ENCODE measurements around the gene PHTF2.
"Not testable (repeated sequence)": the region's sequence is repeated elsewhere in the genome, so short reads cannot be mapped to it uniquely, and the experiment has no call there.

Gene PHTF2

DNA sequence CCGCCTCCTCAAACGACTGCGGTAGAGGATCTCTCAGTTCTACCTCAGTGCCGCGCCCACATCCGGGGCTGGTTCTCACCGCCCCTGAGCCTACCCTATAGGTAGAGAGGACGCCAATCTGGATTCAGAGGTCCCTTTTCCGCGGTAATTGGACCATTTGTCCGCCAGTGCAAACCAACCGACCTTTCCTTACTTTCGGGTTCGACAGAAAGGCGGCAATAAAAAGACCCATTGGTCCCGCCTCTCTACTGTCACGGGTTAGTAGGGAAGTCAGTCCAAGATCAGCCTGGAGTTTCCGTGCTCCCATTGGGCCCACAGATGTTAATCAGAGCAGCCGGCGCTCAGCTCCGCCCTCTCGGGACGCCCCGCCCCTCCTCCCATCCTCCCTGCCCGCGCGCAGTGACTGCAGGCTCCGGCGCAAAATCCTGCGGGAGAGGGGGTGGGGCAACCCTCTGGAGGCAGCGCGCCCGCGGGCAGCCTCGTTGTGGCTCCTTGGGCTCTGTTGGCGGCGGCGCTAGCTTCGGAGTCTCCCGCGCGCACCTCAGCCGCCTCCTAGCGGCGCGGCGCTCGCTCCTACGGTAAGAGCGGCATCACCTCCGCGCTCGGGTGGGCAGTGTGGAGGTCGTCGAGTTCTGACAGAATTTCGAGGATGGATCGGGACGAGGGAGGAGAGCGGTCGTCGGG is at the start of gene PHTF2, which contains the start of gene TMEM60:
TSS of gene PHTF2 (plus strand) at position 380 of the 684 bp plus-strand sequence.
TSS of gene TMEM60 (minus strand) at position 41 of the 684 bp plus-strand sequence. CDS start 4,061 bp downstream, outside the sequence.
- peak; percentile 89 for DNase-seq (ENCODE audit: low read depth)

GRCh38 chr7:77752016-77752415 is 46.6 kb upstream of the PHTF2 start:
- DNase-seq (ENCODE audit: low read depth) = no peak

DNA sequence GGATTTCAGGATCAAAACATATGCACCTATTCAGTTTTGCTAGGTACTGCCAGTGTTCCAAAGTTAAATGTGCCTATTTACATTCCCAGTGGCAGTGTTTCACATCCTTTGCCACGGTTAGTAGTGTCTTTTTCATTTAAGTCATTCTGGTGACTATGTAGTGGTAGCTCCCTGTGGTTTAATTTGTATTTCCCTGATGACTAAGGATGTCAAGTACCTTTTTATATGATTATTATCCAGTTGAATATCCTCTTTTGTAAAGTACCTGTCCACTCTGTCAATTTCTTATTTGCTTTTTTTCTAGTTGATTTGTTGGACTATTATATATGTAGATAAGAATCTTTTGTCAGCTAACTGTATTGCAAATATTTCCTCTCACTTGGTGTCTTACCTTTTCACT is 45.4 kb upstream of the PHTF2 start:
- no peak for DNase-seq (ENCODE audit: low read depth)

DNA sequence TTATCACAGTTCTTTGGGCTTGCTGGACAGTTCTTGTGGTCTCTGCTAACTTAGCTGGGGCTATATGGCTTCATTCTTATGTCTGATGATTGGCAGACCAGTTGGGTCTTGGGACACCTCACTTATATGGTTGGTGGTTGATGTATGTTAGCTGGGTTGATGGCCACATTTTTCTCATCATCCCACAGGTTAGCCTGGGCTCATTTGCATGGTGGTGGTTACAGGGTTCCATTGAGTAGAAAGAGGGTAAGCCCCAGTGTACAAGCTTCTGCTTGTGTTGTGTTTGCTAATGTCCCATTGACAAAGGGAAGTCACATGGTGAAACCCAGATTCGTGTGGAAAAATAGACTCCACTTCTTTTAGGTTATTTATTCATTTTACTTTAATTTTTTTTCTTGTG is 41.0 kb upstream of the PHTF2 start:
- no peak for DNase-seq (ENCODE audit: low read depth)

DNA sequence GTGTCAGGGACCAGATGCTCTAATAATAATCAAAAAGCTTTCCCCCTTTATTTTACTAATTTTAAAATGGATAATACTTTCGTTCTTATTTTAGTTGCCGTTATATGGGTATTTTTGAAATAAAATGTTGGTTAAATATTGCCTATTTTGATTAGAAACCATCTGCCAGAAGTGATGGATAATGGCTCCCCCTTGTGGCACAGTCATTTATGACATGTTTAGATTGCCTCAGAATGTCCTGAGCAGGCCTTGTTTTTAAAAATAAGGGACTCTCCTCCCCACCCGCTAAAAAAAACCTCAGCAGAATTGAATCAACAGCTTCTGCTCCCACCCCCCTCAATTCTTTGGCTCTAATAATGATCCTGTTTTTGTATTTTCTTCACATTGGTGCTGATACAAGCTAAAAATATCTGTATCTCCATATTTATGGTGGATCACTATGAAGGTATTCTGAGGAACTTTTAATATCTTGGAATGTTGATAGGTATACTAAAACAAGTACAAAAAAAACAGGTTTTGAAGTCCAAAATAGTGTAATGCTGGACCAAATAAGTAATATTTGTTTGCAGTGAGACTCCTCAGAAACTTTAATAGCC is 39.2 kb upstream of the PHTF2 start:
- DNase-seq (ENCODE audit: low read depth) = peak; percentile 60

- DNase-seq (ENCODE audit: low read depth) = no peak
Observed at GRCh38 chr7:77760809-77761453, 37.6 kb upstream of the PHTF2 start.

- DNase-seq (ENCODE audit: low read depth) = no peak
Observed at GRCh38 chr7:77765481-77765880, 33.1 kb upstream of the PHTF2 start.

DNA sequence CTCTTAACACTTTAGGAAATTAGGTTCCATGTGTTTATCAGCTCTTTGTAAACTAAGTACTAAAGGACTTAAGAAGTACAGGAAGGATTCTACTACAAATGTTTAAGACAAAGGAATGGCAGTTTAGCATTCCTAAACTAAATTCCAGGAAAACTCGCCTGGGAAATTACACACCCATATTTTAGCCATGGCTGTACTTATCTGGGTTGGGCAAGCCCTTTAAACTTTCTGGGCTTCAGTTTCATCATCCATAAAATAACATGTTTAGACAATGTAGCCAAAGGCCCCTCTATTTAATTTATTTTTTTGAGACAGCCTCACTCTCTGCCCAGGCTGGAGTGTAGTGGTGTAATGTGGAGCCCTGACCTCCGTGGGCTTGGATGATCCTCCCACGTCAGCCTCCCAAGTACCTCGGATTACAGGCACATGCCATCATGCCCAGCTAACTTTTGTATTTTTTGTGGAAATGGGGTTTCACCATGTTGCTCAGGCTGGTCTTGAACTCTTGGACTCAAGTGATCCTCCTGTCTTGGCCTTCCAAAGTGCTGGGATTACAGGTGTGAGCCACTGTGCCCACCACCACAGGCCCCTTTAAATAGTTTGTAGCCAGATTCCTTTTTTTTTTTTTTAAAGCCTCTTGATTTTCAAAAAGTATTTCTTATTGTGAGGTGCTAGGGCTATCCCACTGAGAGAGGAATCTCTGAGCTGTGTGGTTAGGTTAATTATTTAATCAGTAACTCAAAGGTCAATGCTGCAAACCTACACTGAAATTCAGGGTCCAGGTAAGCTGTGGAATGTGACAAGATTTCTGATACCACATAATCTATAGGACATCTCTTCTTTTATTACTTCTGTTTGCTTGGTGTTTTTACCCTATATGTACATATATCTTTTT is 32.4 kb upstream of the PHTF2 start:
- DNase-seq (ENCODE audit: low read depth) = no peak

DNA sequence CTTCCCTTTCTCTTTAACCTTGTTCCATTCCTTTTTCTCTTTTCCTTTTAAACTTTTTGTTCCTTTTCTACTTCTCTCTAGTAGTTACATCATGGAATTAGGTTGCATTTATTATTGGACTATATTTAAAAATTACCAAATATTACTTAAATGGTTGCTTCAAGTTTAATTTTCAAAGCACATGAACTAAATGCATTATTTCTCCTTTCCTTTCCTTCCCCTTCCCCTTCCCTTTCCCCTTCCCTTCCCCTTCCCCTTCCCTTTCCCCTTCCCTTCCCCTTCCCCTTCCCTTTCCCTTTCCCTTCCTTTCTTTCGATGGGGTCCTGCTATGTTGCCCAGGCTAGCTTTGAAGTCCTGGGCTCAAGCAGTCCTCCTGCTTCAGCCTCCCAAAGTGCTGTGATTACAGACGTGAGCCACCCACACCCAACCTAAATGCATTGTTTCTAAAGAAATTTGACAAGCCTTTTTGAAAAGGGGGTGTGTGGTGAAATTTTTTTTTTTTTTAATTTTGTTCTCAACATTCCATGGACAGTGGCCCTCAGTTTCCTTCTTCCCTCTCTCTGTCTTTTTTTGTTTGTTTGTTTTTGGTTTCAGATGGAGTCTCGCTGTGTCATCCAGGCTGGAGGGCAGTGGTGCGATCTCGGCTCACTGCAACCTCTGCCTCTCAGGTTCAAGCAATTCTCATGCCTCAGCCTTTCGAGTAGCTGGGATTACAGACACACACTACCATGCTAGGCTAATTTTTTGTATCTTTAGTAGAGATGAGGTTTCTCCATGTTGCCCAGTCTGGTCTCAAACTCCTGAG is 31.6 kb upstream of the PHTF2 start:
- no peak for DNase-seq (ENCODE audit: low read depth)

DNA sequence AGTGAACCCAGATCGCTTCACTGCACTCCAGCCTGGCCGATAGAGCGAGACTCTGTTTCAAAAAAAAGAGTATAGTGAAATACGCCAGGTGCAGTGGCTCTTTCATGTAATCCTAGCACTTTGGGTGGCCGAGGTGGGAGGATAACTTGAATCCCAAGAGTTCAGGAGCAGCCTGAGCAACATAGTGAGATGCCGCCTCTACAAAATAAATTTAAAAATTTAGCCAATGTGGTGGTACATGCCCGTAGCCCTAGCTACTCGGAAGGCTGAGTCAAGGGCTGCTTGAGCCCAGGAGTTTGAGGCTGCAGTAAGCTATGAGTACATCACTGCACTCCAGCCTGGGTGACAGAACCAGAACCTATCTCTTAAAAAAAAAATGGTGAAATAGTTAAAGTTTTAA is 28.3 kb upstream of the PHTF2 start:
- DNase-seq (ENCODE audit: low read depth) = no peak

- DNase-seq (ENCODE audit: low read depth) = no peak
Observed at GRCh38 chr7:77771901-77772300, 26.7 kb upstream of the PHTF2 start.

GRCh38 chr7:77778535-77778934 is 20.0 kb upstream of the PHTF2 start:
- no peak for DNase-seq (ENCODE audit: low read depth)

DNA sequence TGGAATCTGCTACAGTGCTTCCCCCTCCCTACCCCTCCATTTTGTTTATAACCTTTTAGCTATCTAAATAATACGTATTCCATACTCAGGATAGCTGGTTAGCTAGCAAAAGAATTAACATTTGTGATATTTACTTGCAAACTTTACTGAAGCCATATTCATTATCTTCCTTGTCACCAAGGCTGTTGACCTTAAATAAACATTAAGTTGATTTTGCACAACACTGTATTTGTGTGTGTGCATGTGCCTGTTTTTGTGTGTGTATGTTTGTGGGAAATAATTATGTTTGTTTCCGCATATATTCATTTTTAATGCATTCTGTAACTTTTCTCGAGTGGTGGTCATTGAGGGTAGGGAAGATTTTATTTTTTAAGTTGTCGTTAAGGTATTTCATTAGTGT is 16.2 kb upstream of the PHTF2 start:
- no peak for DNase-seq (ENCODE audit: low read depth)

DNA sequence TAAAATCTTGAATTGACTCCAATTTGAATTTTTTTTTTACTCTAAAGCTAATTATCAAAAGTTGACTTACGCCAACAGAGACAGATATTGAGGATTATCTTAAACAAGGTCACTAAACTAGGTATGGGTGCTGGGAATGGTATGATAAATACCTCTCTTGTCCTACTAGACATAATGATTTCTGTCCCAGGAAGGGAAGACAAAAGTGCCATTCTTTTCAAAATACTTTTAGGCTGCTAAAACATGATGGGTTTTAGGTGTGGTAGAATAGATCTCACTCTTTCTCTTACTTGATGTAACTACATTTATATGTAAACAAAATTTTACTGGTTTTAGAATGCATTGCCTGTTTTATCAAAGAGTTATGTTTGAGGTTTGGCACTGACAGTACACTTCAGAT is 15.5 kb upstream of the PHTF2 start:
- no peak for DNase-seq (ENCODE audit: low read depth)

GRCh38 chr7:77783545-77783944 is 15.0 kb upstream of the PHTF2 start:
- no peak for DNase-seq (ENCODE audit: low read depth)

DNA sequence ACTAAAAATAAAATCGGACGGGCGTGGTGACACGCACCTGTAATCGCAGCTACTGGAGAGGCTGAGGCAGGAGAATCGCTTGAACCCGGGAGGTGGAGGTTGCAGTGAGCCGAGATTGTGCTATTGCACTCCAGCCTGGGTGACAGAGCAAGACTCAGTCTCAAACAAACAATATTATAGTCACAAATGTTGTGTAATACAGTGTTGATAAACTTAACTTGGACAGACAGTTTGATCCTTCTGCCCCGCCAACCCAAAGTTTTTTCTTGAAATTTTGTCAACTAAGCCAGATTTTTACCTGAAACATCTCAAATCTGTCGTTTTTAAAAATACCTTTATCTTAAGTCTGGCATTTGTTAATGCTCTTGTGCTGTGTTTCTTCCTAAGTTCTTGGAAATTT is 14.1 kb upstream of the PHTF2 start:
- DNase-seq (ENCODE audit: low read depth) = not testable (repeated sequence)

GRCh38 chr7:77786018-77786417 is 12.6 kb upstream of the PHTF2 start:
- no peak for DNase-seq (ENCODE audit: low read depth)

- no peak for DNase-seq (ENCODE audit: low read depth)
Observed at GRCh38 chr7:77786741-77787140, 11.8 kb upstream of the PHTF2 start.

DNA sequence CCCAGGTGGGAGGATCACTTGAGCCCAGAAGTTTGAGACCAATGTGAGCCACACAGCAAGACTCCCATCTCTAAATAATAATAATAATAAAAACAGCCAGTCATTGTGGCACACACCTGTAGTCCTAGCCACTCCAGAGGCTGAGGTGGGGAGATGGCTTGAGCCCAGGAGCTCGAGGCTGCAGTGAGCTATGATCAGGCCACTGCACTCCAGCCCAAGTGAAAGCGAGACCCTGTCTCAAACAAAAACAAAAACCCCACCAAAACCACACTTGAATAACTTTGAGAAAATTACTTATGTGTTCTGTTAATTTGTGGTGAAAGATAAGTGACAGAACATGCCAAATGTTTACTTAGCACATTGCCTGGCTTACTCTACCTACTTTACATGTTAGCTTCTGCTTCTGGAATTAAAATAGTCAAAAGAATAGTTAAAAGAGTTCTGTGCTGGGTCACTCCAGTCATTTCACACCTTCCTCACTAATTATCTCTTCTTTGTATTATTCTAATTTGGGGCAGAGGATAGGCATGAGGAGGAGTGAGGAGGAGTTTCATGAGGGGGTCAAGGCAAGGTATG is 10.2 kb upstream of the PHTF2 start:
- DNase-seq (ENCODE audit: low read depth) = no peak

DNA sequence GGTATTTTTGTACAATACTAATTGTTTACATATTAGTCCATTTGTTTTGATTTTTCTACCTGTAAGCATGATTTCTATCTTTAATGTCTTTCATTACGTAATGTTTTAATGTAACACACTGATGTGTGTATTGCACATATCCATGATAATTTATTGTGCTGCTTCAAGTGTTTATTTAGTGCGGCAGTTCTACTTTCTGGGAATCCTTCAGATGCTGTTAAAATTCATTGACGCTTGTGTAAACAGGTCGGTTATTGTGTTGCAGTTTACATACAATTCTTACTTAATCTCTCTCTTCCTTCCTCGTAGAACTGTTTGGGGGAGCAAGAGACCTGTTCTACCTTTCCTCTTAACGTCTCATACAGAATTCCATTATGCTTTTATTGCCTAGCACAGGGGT is 7.2 kb upstream of the PHTF2 start:
- no peak for DNase-seq (ENCODE audit: low read depth)

GRCh38 chr7:77791956-77792355 is 6.6 kb upstream of the PHTF2 start:
- DNase-seq (ENCODE audit: low read depth) = no peak

Data from activated T-cell treated with anti-CD3 and anti-CD28 coated beads for 24 hours (primary cell).